Panc1 (cell line): ENCODE measurements around the gene GRP. TPM values are rescaled to one million over a fixed set of nuclear protein-coding genes. Genes with fewer than 3 reads are reported as not detected.

Source experiments
- ATAC-seq: fragments of 200-7000 bp; cut with Tn5 transposase; 2 replicates; pipeline ENCODE4 v1.9.1; 2020; ENCODE audit warnings: mild to moderate bottlenecking, moderate library complexity
- BruUV-seq: library from RNA; stranded (reverse); fragments of 400-500 nt; replicated peaks from 2 replicates; lab custom pipeline; 2021; lab: Mats Ljungman, UMichigan
- CTCF ChIA-PET: fragments of 300-600 bp; sonication (Branson Sonifier 250); formaldehyde crosslinking; loops from one replicate; lab custom pipeline; 2022; ENCODE audit warnings: antibody characterized with exemption; lab: Charles Lee
- POLR2A ChIA-PET: fragments of 300-600 bp; sonication (Branson Sonifier 250); formaldehyde crosslinking; loops from one replicate; lab custom pipeline; 2022; ENCODE audit warnings: antibody characterized with exemption; lab: Charles Lee
- DNase-seq: peaks from one replicate; pipeline ENCODE4 v3.0.0-alpha.2; 2010; ENCODE audit warnings: low read depth, low spot score
- H3K27ac ChIP-seq: 2 replicates; pipeline ENCODE4 v1.5.1; 2011; ENCODE audit warnings: mild to moderate bottlenecking, low read length, inconsistent platforms
- H3K27me3 ChIP-seq: fragments of 200-500 bp; sonication (Bioruptor generic); 2 replicates; pipeline ENCODE4 v1.6.0; 2014; ENCODE audit warnings: low read length, inconsistent platforms; ENCODE audit not compliant: control insufficient read depth, insufficient read depth
- H3K36me3 ChIP-seq: fragments of 200-500 bp; sonication (Bioruptor generic); 2 replicates; pipeline ENCODE4 v1.5.1; 2014; ENCODE audit warnings: inconsistent platforms, mild to moderate bottlenecking, low read length, moderate library complexity; ENCODE audit not compliant: control insufficient read depth, insufficient read depth
- H3K4me1 ChIP-seq: 2 replicates; pipeline ENCODE4 v1.5.1; 2011; ENCODE audit warnings: inconsistent platforms, mild to moderate bottlenecking, low read length, moderate library complexity; ENCODE audit not compliant: control insufficient read depth, insufficient read depth
- H3K4me3 ChIP-seq, 2 experiments: 2 replicates each; pipeline ENCODE4 v1.5.1; 2011 to 2012; ENCODE audit warnings: low read depth in 2 of 2, low read length in 2 of 2, mild to moderate bottlenecking in 2 of 2, inconsistent platforms in 1 of 2, moderate library complexity in 1 of 2
- H3K9me3 ChIP-seq: fragments of 200-500 bp; sonication (Bioruptor generic); 2 replicates; pipeline ENCODE4 v1.5.1; 2014; ENCODE audit warnings: low read depth, mild to moderate bottlenecking, inconsistent platforms, low read length, moderate library complexity; ENCODE audit not compliant: control insufficient read depth, insufficient read depth
- POLR2AphosphoS5 ChIP-seq: IDR thresholded peaks from 2 replicates; pipeline ENCODE4 v1.6.1; 2012; ENCODE audit warnings: mild to moderate bottlenecking, low read depth, low read length, moderate library complexity
- SIN3A ChIP-seq: IDR thresholded peaks from 2 replicates; pipeline ENCODE4 v1.6.1; 2012; ENCODE audit warnings: low read depth, mild to moderate bottlenecking, low read length, moderate library complexity, borderline replicate concordance; ENCODE audit not compliant: insufficient read depth
- TCF7L2 ChIP-seq: IDR thresholded peaks from 2 replicates; pipeline ENCODE4 v1.6.1; 2011; ENCODE audit warnings: mild to moderate bottlenecking, low read depth, low read length, inconsistent platforms
- in situ Hi-C: cut with HindIII; loops from 2 replicates; pipeline ENCODE4 v1.10.0; 2016; ENCODE audit warnings: low sequenced_read_pairs, low pct_unique_long_range_greater_than_20kb
- intact Hi-C: fragments of 100-400 bp; cut with micrococcal nuclease; formaldehyde crosslinking; loops from one replicate; pipeline ENCODE4 v1.10.0; 2022; ENCODE audit not compliant: unreplicated experiment
- total RNA-seq: library from RNA; stranded (reverse); gene quantifications from one replicate; pipeline ENCODE4 v1.2.1, GENCODE V29; 2021; ENCODE audit not compliant: unreplicated experiment
- TF ChIP-seq, protein P1 (sequence below), 2 experiments: IDR thresholded peaks; 2 replicates each; pipeline ENCODE4 v1.6.1; 2011 to 2012; ENCODE audit warnings: low read depth in 2 of 2, control low read depth in 1 of 2, low read length in 1 of 2, mild to moderate bottlenecking in 1 of 2, moderate library complexity in 1 of 2; ENCODE audit not compliant: insufficient read depth in 1 of 2
- TF ChIP-seq, protein P2 (sequence below): fragments of 450-650 bp; IDR thresholded peaks from 2 replicates; pipeline ENCODE4 v1.5.1; 2017; ENCODE audit warnings: mild to moderate bottlenecking

The GRP gene
- total RNA-seq, 1 experiment from 2014 or later, result not detected

DNA sequence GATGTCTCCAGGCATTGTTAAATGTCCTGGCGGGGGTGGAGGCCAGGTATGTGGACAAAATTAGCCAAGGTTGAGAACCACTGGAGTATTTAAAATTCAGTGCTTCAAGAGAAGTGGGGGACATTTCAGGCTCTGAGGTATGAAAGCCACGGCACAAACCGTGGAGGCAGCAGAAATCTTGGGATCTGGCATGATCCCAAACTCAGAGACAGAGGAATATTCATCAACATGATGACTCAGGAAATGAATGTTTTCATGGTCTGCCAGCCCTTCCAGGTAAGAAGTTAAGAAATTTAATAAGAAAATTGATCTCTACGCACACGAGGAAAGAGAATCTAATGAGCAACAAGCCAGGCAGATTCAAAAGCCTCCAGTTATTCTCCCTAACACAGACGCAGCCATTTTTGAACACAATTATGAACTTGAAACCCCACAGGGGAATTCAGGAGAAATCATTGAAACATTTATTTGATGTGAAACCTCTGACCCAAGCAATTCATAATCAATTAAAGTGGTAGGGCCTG lies 11.3 kb upstream of the GRP start:
- DNase-seq (no peak), ATAC-seq (no peak)
- POLR2A ChIA-PET, result interaction anchor here (0.6 kb wide), 1 partner anchor 216 kb away, joined by 9 read pairs; no protein-coding TSS in a partner anchor
- H3K4me1 ChIP-seq, result no peaks in the 10 kb centered on the region
- in situ Hi-C loops (no loop called here), intact Hi-C loops (no loop called here)
- no peaks in the 10 kb centered on the region; the same call in 1 of the 2 replicates for H3K27me3 ChIP-seq
- H3K4me3 ChIP-seq, result no peak overlapping the region
- no peaks in the 10 kb centered on the region for H3K36me3 ChIP-seq
- no peak for TF ChIP-seq POLR2AphosphoS5
- no peak for TF ChIP-seq TCF7L2
- TF ChIP-seq SIN3A, result no peak
- TF ChIP-seq, protein P1, sequence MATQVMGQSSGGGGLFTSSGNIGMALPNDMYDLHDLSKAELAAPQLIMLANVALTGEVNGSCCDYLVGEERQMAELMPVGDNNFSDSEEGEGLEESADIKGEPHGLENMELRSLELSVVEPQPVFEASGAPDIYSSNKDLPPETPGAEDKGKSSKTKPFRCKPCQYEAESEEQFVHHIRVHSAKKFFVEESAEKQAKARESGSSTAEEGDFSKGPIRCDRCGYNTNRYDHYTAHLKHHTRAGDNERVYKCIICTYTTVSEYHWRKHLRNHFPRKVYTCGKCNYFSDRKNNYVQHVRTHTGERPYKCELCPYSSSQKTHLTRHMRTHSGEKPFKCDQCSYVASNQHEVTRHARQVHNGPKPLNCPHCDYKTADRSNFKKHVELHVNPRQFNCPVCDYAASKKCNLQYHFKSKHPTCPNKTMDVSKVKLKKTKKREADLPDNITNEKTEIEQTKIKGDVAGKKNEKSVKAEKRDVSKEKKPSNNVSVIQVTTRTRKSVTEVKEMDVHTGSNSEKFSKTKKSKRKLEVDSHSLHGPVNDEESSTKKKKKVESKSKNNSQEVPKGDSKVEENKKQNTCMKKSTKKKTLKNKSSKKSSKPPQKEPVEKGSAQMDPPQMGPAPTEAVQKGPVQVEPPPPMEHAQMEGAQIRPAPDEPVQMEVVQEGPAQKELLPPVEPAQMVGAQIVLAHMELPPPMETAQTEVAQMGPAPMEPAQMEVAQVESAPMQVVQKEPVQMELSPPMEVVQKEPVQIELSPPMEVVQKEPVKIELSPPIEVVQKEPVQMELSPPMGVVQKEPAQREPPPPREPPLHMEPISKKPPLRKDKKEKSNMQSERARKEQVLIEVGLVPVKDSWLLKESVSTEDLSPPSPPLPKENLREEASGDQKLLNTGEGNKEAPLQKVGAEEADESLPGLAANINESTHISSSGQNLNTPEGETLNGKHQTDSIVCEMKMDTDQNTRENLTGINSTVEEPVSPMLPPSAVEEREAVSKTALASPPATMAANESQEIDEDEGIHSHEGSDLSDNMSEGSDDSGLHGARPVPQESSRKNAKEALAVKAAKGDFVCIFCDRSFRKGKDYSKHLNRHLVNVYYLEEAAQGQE (IDR thresholded peaks at IDR 0.05; ENCODE audit: insufficient read depth in 1 of 2, low read depth in 2 of 2, low read length in 1 of 2), result no peak
- TF ChIP-seq, protein P2, sequence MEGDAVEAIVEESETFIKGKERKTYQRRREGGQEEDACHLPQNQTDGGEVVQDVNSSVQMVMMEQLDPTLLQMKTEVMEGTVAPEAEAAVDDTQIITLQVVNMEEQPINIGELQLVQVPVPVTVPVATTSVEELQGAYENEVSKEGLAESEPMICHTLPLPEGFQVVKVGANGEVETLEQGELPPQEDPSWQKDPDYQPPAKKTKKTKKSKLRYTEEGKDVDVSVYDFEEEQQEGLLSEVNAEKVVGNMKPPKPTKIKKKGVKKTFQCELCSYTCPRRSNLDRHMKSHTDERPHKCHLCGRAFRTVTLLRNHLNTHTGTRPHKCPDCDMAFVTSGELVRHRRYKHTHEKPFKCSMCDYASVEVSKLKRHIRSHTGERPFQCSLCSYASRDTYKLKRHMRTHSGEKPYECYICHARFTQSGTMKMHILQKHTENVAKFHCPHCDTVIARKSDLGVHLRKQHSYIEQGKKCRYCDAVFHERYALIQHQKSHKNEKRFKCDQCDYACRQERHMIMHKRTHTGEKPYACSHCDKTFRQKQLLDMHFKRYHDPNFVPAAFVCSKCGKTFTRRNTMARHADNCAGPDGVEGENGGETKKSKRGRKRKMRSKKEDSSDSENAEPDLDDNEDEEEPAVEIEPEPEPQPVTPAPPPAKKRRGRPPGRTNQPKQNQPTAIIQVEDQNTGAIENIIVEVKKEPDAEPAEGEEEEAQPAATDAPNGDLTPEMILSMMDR, result no peak
- H3K9me3 ChIP-seq, result no peaks in the 10 kb centered on the region
- CTCF ChIA-PET, result no interaction called here
- no peak overlapping the region for H3K27ac ChIP-seq
- no TSS peak for BruUV-seq

DNA sequence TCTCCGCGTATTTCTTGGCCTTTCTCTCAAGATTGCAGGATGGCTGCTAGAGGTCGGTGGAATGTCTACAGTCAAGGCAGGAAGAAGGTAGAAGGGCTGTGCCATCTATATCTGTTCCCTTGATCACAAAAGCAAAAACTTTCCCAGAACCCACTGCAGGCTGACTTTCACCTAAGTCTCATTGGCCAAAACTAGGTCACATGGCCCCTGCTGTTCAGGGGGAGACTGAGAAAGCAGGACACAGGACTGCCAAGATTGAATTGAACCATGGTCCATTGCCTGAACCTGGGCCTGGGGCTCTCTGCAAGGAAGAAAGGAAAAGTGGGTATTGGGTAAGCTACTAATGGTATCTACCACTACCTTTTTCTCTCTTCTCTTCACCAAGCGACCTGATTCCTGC lies 9.7 kb upstream of the GRP start:
- no TSS peak for BruUV-seq
- Histone ChIP-seq H3K9me3 (no peaks in the 10 kb centered on the region), H3K27me3 (no peaks in the 10 kb centered on the region; the same call in 1 of the 2 replicates), H3K27ac (no peak overlapping the region), H3K4me3 (no peak overlapping the region), H3K4me1 (no peaks in the 10 kb centered on the region), H3K36me3 (no peaks in the 10 kb centered on the region)
- intact Hi-C loops (no loop called here), in situ Hi-C loops (no loop called here)
- POLR2A ChIA-PET, result no interaction called here
- TF ChIP-seq SIN3A, result no peak
- TF ChIP-seq, protein P2, result no peak
- TF ChIP-seq POLR2AphosphoS5, result no peak
- TF ChIP-seq TCF7L2, result no peak
- TF ChIP-seq, protein P1 (IDR thresholded peaks at IDR 0.05; ENCODE audit: insufficient read depth in 1 of 2, low read depth in 2 of 2, low read length in 1 of 2), result no peak
- CTCF ChIA-PET, result no interaction called here
- no peak for DNase-seq
- ATAC-seq, result no peak
